A549 treated with AZD9567 at 1 μM for 4 hours (cell line): ENCODE data around the gene GAL3ST2. TPM values are rescaled to one million over a fixed set of nuclear protein-coding genes. Genes with fewer than 3 reads are reported as not detected.

Experiments used
- total RNA-seq: library from RNA; stranded (reverse); fragments of 200-300 nt; extraction: Qiagen RNA extraction; gene quantifications from 5 replicates; pipeline ENCODE4 v1.2.3, GENCODE V29; 2022; ENCODE audit not compliant: insufficient read depth

GAL3ST2 gene
- 0.09 to 0.34 TPM (median 0.19 TPM) in 4 of 5 replicates, not detected in the other for total RNA-seq

GRCh38 chr2:241776336-241777169 lies at the start of gene GAL3ST2:
Gene GAL3ST2 (plus strand): TSS chr2:241776822. CDS start chr2:241776956, 134 bp downstream.

GRCh38 chr2:241734467-241735208 lies 42.0 kb upstream of the GAL3ST2 start, which contains the start of gene D2HGDH:
Gene D2HGDH (plus strand): TSS chr2:241734630. CDS start chr2:241735225, 595 bp downstream.

GRCh38 chr2:241808721-241809382 lies 32.2 kb downstream of the GAL3ST2 start, which contains the start of gene NEU4:
Gene NEU4 (plus strand): TSS chr2:241809193. CDS start chr2:241814485, 5,292 bp downstream.

Other genes with a start within 250 kb of the GAL3ST2 start
- gene BOK, start 218.1 kb upstream of the GAL3ST2 start, total RNA-seq, result 27.3 to 40.9 TPM (median 38.7 TPM) in 5 replicates
- gene THAP4, start 139.7 kb upstream of the GAL3ST2 start, total RNA-seq, result 55.0 to 83.5 TPM (median 73.6 TPM) in 5 replicates
- gene ATG4B, start 139.1 kb upstream of the GAL3ST2 start, total RNA-seq, result 49.7 to 59.3 TPM (median 55.9 TPM) in 5 replicates
- 129 to 146 TPM (median 135 TPM) in 5 replicates for gene DTYMK, start 90.0 kb upstream of the GAL3ST2 start, total RNA-seq
- 20.8 to 23.8 TPM (median 21.8 TPM) in 5 replicates for gene ING5, start 74.8 kb upstream of the GAL3ST2 start, total RNA-seq
- 6.3 to 13.6 TPM (median 11.8 TPM) in 5 replicates for gene D2HGDH, start 42.2 kb upstream of the GAL3ST2 start, total RNA-seq
- gene NEU4, start 32.4 kb downstream of the GAL3ST2 start, total RNA-seq, result 0.20 to 0.25 TPM (median 0.21 TPM) in 4 of 5 replicates, not detected in the other
- not detected in 5 replicates for gene PDCD1, start 82.1 kb downstream of the GAL3ST2 start, total RNA-seq
- gene RTP5, start 92.9 kb downstream of the GAL3ST2 start, total RNA-seq, result not detected in 5 replicates